Kidney (tissue), 14 donors: ENCODE measurements around the gene ATCAY. TPM values are rescaled to one million over a fixed set of nuclear protein-coding genes. Genes with fewer than 3 reads are reported as not detected.

Experiments
- DNase-seq, 5 donors: peaks; one replicate each; pipeline ENCODE4 v3.0.0-alpha.2; 2013 to 2020
- FAIRE-seq: peaks from 2 replicates; lab custom pipeline; 2012; peaks lifted over from hg19 to GRCh38; lab: Jason Lieb, UNC
- H3K27ac ChIP-seq, 2 donors: one replicate each; pipeline ENCODE4 v1.7.0; 2013; ENCODE audit warnings: low read depth in 2 of 2, low read length in 2 of 2, inconsistent platforms in 1 of 2
- H3K27me3 ChIP-seq: one replicate; pipeline ENCODE4 v1.7.1; 2013; ENCODE audit warnings: low read length, inconsistent platforms; ENCODE audit not compliant: control insufficient read depth, insufficient read depth
- H3K36me3 ChIP-seq, 3 donors: one replicate each; pipeline versions ENCODE4 v1.7.0 to v1.7.1; 2013; ENCODE audit warnings: low read length in 3 of 3, control low read depth in 1 of 3, inconsistent platforms in 1 of 3; ENCODE audit not compliant: insufficient read depth in 3 of 3, control insufficient read depth in 2 of 3
- H3K4me1 ChIP-seq, 3 donors: one replicate each; pipeline versions ENCODE4 v1.7.0 to v1.7.1; 2013; ENCODE audit warnings: low read length in 3 of 3, inconsistent platforms in 1 of 3, low read depth in 1 of 3; ENCODE audit not compliant: control insufficient read depth in 2 of 3, insufficient read depth in 2 of 3
- H3K4me3 ChIP-seq, 3 donors: one replicate each; pipeline versions ENCODE4 v1.7.0 to v1.8.1; 2013; ENCODE audit warnings: low read length in 3 of 3, control low read depth in 1 of 3, inconsistent platforms in 1 of 3
- H3K9ac ChIP-seq, 3 donors: one replicate each; pipeline versions ENCODE4 v1.7.0 to v1.7.1; 2013; ENCODE audit warnings: low read length in 3 of 3, control low read depth in 1 of 3, inconsistent platforms in 1 of 3
- H3K9me3 ChIP-seq, 3 donors: one replicate each; pipeline versions ENCODE4 v1.7.0 to v1.7.1; 2013; ENCODE audit warnings: low read length in 3 of 3, control low read depth in 1 of 3, inconsistent platforms in 1 of 3; ENCODE audit not compliant: control insufficient read depth in 2 of 3, insufficient read depth in 1 of 3
- intact Hi-C: fragments of 100-400 bp; cut with DNase I; formaldehyde crosslinking; loops from one replicate; pipeline ENCODE4 v1.11.1; 2022
- polyA plus RNA-seq: library from polyadenylated mRNA; stranded (reverse); fragments of 350-450 nt; fragmentation: Illumina TruSeq; extraction: RNeasy Lipid Tissue Mini Kit (QIAGEN cat#74804); gene quantifications from one replicate; pipeline ENCODE4 v1.2.3, GENCODE V29; 2014; ENCODE audit warnings: low read depth, low replicate concordance; ENCODE audit not compliant: insufficient read depth
- total RNA-seq: library from RNA; stranded (reverse); fragmentation: NEBNext Ultra II Directional; extraction: Animal tissue kit (Norgen Biotek cat#: 25700); gene quantifications from one replicate; pipeline ENCODE4 v1.2.1, GENCODE V29; 2021
- TF ChIP-seq, protein P1 (sequence below): IDR thresholded peaks from 3 replicates; pipeline ENCODE4 v1.5.1; 2012; ENCODE audit warnings: mild to moderate bottlenecking, moderate library complexity, borderline replicate concordance; ENCODE audit not compliant: insufficient read depth; ENCODE audit errors: extremely low read depth
- donor health status: control.
- donor health status: control.
- donor health status: control.
- donor health status: control.
- donor health status: control.
- donor health status: DM: yes; HTN: yes; CAD: no.
- donor health status: Normal renal cell carcinoma (clear cell type).

The ATCAY gene
- total and polyA plus RNA-seq, 2 donors from 2014 or later = 0.16 TPM; not detected in 1

DNA sequence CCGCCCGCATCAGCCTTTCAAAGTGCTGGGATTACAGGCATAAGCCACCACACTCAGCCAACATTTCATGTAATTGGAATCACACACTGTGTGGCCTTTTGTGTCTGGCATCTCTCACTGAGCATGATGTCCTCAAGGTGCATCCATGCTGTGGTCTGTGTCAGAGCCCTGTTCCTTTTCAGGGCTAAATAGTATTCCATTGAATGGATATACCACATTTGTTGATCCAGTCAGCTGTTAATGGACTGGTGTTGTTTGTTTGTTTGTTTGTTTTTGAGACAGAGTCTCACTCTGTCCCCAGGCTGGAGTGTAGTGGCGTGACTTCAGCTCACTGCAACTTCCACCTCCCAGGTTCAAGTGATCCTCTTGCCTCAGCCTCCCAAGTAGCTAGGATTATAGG, 17.9 kb downstream of the ATCAY start:
- intact Hi-C loops = no loop called here
- TF ChIP-seq, protein P1, sequence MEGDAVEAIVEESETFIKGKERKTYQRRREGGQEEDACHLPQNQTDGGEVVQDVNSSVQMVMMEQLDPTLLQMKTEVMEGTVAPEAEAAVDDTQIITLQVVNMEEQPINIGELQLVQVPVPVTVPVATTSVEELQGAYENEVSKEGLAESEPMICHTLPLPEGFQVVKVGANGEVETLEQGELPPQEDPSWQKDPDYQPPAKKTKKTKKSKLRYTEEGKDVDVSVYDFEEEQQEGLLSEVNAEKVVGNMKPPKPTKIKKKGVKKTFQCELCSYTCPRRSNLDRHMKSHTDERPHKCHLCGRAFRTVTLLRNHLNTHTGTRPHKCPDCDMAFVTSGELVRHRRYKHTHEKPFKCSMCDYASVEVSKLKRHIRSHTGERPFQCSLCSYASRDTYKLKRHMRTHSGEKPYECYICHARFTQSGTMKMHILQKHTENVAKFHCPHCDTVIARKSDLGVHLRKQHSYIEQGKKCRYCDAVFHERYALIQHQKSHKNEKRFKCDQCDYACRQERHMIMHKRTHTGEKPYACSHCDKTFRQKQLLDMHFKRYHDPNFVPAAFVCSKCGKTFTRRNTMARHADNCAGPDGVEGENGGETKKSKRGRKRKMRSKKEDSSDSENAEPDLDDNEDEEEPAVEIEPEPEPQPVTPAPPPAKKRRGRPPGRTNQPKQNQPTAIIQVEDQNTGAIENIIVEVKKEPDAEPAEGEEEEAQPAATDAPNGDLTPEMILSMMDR = no peak
- Histone ChIP-seq H3K27ac (no peak overlapping the region), H3K4me1 (no peaks in the 10 kb centered on the region), H3K27me3 (no peaks in the 10 kb centered on the region), H3K4me3 (no peak overlapping the region), H3K9me3 (peaks cover 0 to 6% (median 0%) of the 10 kb centered on the region in 3 donors), H3K9ac (no peak overlapping the region), H3K36me3 (no peaks in the 10 kb centered on the region)
- FAIRE-seq = no peak
- no peak for DNase-seq

DNA sequence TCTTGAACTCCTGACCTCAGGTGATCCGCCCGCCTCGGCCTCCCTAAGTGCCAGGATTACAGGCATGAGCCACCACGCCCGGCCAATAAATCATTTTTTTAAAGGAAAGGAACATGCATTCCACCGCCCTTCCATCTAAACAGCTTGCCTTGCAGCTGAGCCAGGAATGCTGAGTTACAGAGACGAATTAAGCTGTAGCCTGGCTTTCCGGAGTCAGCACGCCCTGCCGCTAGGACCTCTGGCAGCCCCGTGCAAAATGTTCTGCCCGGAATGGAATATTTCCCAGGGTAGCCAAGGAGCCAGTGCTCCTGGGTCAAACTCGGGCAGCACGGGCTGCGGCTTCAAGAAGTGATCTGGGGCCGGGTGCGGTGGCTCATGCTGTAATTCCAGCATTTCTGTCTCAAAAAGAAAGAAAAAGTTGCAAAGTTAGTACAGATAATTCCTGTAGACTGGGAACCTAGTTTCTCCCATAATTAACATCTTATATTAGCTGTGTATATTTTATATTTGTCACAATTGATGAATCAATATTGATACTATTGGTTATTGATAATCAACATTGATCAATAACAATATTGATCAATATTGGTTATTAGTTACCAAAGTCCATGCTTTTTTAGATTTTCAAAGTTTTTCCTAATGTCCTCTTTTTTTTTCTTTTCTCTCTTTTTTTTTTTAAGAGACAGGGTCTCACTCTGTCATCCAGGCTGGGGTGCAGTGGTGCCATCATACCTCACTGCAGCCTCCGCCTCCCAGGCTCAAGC, 19.2 kb downstream of the ATCAY start:
- Histone ChIP-seq H3K27ac (no peak overlapping the region), H3K9ac (no peak overlapping the region), H3K4me3 (no peak overlapping the region), H3K4me1 (no peaks in the 10 kb centered on the region), H3K9me3 (peaks cover 0 to 6% (median 0%) of the 10 kb centered on the region in 3 donors), H3K36me3 (no peaks in the 10 kb centered on the region), H3K27me3 (no peaks in the 10 kb centered on the region)
- intact Hi-C loops = no loop called here
- FAIRE-seq = no peak
- TF ChIP-seq, protein P1 = no peak
- DNase-seq = no peak

DNA sequence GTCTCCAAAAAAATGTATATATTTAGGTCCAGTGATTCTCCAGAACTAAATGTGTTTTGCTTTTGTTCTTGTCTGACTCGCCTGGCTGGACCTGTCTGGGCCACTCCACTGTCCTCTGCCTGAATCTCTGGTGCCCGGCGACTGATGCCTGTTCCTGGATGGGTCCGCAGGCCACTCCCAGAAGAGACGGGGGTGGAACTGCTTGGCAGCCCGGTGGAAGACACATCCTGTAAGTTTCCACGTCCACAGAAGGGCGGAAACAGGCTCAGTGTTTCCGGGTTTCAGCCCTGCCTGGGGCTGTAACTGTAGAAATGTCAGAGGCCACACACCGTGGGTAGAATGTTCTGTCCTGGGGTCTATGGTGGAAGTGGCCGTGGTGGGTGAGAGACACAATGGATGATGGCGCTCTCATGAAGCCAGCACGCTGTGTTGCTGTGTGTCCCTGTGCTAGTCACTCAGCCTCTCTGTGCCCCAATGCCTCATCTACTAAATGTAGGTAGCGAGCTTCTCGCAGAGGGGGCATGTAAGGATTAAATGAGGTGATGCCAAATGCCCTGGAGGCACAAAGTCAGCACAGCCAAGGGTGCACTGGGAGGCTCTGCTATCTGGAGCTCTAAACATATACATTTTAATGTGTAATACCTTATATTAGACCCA, 22.0 kb downstream of the ATCAY start:
- H3K4me3 ChIP-seq = no peak overlapping the region
- no peak for FAIRE-seq
- H3K36me3 ChIP-seq = no peaks in the 10 kb centered on the region
- peaks cover 0 to 6% (median 0%) of the 10 kb centered on the region in 3 donors for H3K9me3 ChIP-seq
- no peaks in the 10 kb centered on the region for H3K4me1 ChIP-seq
- intact Hi-C loops = no loop called here
- no peak for DNase-seq
- TF ChIP-seq, protein P1 = no peak
- no peaks in the 10 kb centered on the region for H3K27me3 ChIP-seq
- no peak overlapping the region for H3K27ac ChIP-seq
- H3K9ac ChIP-seq = no peak overlapping the region
